Activated CD8-positive, alpha-beta memory T cell treated with anti-CD3 and anti-CD28 coated beads, Interleukin-2, amount 50 U/mL, for 4 hours (primary cell): ENCODE measurements around the gene SEC31B.
A peak's percentile ranks its signal among the peaks of the same experiment; 100 is the strongest.

ENCODE experiments used
- DNase-seq: peaks from one replicate; pipeline ENCODE4 v3.0.0-alpha.2; 2020

SEC31B gene

GRCh38 chr10:100519311-100520051 is at the start of gene SEC31B:
SEC31B (minus strand) TSS chr10:100519861; CDS start chr10:100516952, 2,909 bp downstream.
- DNase-seq = no peak

GRCh38 chr10:100568912-100569311 is 49.3 kb upstream of the SEC31B start:
- DNase-seq = no peak

- no peak for DNase-seq
These were observed 48.2 kb upstream of the SEC31B start for GRCh38 chr10:100567826-100568225.

- DNase-seq = no peak
These were observed 47.6 kb upstream of the SEC31B start for GRCh38 chr10:100567249-100567648.

- no peak for DNase-seq
These were observed 46.9 kb upstream of the SEC31B start for GRCh38 chr10:100566561-100566960.

GRCh38 chr10:100565206-100565985 is 45.7 kb upstream of the SEC31B start:
- DNase-seq = no peak

GRCh38 chr10:100562008-100562672 is 42.5 kb upstream of the SEC31B start:
- peak; percentile 77 for DNase-seq

GRCh38 chr10:100561005-100561404 is 41.3 kb upstream of the SEC31B start:
- no peak for DNase-seq

- DNase-seq = no peak
These were observed 40.6 kb upstream of the SEC31B start for GRCh38 chr10:100560248-100560647.

GRCh38 chr10:100554902-100555301 is 35.2 kb upstream of the SEC31B start:
- DNase-seq = no peak

- DNase-seq = no peak
These were observed 34.3 kb upstream of the SEC31B start for GRCh38 chr10:100553929-100554328.

GRCh38 chr10:100551738-100552137 is 32.1 kb upstream of the SEC31B start:
- DNase-seq = no peak

GRCh38 chr10:100551196-100551595 is 31.5 kb upstream of the SEC31B start:
- DNase-seq = no peak

- DNase-seq = no peak
These were observed 25.3 kb upstream of the SEC31B start for GRCh38 chr10:100544950-100545349.

- DNase-seq = no peak
These were observed 17.8 kb upstream of the SEC31B start for GRCh38 chr10:100537475-100537874.

GRCh38 chr10:100535715-100536353 is 16.2 kb upstream of the SEC31B start, which contains the start of gene HIF1AN:
HIF1AN (plus strand) TSS chr10:100535943; CDS start chr10:100535959, 16 bp downstream.
- DNase-seq = peak; percentile 82

GRCh38 chr10:100535338-100535714 is 15.7 kb upstream of the SEC31B start:
- DNase-seq = no peak

- no peak for DNase-seq
These were observed 15.1 kb upstream of the SEC31B start for GRCh38 chr10:100534726-100535125.

- no peak for DNase-seq
These were observed 12.1 kb upstream of the SEC31B start for GRCh38 chr10:100531761-100532160.

GRCh38 chr10:100529475-100530298 is 10.0 kb upstream of the SEC31B start, which contains the start of gene NDUFB8:
NDUFB8 (minus strand) TSS chr10:100529871; CDS start chr10:100529851, 20 bp downstream.
- peak; percentile 85 for DNase-seq

- no peak for DNase-seq
These were observed 9.3 kb upstream of the SEC31B start for GRCh38 chr10:100528921-100529474.
